Non-pigmented ciliary epithelial cell (primary cell): ENCODE data around the gene GSAP.

Source experiments
- DNase-seq: peaks from one replicate; pipeline ENCODE4 v3.0.0-alpha.2; 2010; ENCODE audit warnings: low read depth

GSAP gene

DNA sequence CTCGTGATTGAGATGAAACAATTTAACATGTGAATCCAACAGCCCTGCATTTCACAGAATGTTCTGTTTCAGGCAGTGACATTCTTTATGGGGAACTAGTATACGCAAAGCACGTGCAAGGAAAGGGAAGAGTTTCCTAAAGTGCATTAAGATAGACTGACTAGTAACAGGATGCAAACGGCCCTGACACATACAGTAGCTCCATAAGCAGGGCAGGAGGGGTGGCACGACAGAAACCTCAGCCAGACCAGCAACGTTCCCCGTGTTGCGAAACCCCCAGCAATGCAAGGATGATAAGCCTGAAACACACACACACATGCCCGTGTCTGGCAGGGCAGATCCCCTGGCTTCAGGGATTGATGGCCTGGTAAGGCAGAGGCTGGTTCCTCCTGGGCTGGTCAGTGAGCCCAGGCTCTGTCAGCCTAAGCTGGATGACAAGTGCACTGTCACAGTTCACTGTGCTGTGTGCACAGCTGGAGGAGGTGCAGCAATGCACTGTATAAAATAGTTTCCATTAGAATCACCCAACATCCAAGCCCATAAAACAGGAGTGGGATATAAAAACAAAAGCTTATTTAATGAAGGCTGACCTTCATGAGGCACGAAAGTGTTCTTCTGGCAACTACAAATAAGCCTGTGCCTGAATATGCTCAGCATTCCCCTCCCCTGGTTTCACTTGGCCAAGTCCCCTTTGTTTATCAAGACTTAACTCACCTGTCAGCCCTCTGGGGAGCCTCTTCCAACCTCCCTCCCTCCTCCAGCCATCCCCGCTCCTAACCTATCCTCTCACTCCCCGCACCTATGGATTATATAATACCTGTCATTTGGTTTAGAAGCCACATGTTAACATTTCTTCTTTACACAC is 88.8 kb downstream of the GSAP start:
- DNase-seq = no peak

DNA sequence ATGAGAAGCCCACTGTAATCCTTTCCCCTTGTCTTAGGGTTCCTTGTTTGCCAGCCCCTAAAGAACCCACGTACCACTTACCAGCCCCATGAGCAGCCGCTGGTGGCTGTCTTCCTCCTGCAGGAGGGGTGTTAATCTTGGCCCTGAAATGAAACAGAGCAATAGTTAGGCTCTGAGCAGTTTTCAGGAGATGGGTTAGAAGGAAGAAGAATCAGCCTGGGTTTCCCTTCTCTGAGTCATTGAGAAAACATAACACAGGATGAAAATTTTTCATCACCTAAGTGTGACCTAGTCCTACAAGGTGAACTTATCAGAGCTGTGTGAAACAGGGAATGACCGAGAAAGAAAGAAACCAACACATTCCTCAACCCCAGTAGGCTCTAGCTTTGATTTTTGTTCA is 90.0 kb downstream of the GSAP start:
- no peak for DNase-seq

DNA sequence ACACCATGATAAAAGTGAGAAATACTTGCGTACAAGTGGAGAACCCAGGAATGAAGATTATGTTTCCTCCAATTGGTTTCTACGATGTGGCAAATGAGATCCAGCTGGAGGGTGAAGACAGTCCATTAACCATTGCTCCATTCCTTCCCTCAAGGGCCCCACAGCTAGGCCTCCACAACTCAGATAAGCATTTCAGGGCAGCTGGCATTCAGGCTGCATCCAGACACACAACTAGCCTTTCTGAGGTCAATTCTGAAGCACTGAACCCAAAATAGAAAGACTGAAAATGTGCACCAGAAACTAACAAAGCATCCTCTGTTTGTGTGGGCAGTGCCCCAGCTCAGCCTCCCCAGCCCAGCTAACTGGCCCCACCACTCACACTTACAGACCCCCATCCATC is 94.8 kb downstream of the GSAP start:
- DNase-seq = no peak

DNA sequence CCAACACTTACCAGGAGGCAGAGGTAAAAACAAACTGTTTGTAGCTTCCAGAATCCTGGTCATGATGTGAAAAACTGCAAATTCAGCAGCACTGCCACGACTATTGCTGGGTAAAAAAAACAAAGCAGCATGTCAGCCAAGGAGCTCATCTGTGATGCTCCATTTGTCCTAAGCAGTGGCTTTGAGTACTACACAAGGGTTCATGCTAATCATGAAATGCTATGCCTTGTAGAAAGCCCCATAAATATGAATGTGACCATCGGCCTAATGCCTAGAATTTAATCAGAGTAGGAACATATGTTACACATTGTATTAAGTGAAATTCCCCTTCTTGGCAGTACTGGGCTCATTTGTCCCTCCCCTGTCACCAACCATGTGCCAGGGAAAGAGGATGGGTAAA is 95.4 kb downstream of the GSAP start:
- no peak for DNase-seq

DNA sequence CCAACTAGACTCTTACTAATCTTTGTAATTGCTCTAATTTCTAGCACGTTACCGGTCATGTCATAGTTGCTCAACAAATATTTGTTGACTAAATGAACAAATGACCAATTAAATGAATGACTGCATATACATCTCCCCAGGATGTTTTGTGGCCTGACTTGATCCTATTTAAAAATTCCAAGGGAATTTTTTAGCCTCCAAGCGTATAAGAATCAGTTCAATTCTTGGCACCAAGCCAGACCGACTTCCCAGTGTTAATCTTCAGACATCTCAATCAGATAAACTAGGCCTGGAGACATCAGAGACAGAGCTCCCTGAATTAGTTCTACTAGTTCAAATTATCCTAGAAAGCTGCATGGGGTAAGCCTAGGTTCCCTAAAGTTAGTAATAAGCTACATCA is 96.0 kb downstream of the GSAP start:
- DNase-seq = no peak

DNA sequence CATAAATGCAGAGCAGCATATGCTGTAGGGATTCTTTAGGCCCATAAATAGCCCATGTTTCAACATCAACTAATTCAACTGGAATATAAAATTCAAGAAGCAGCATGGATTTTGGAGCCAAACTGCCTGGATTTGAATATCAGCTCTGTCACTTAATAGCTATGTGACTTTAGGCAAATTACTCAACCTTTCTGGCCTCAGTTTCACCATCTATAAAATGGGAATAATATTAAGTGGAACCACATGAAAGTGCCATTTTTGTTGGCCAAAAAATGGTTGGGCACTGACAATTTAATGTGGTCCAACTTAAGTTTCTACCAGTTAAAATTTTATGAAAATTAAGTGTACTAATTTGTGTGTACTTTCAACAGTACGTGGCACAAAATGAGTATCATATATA is 98.1 kb downstream of the GSAP start:
- no peak for DNase-seq

DNA sequence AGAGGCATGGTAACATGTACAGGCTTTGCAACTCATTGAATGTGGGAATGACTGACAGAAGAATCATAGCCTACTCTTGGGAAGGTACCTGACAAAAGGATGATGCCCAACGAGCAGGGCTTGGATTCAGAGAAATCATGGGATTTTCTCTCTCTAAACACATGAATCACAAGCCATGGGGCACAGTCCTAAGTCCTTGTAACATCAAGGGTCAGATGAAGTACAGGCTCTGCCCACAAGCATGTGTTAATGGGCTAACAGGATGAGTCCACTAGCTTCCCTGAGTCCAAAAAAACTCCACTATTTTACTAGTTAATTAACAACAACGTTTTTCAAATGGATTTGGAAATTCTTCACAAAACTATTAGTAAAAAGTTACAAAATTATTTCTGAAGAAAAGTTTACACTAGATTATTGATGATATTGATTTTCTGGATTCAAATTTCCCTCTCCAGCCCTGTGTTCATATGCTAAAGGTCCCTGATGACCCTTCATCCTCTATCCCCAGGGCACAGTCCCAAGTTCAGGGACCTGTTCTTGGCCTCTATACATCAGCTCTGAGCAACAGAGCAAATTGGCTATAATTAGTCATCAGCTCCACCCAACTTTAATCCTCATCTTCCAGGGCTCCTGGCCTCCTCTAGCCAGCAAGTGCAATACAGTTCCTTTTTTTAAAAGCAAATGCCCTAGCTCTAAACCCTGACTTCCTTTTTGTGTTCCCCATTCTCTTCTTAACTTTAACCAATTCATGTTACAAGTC is 99.8 kb downstream of the GSAP start:
- DNase-seq = no peak

DNA sequence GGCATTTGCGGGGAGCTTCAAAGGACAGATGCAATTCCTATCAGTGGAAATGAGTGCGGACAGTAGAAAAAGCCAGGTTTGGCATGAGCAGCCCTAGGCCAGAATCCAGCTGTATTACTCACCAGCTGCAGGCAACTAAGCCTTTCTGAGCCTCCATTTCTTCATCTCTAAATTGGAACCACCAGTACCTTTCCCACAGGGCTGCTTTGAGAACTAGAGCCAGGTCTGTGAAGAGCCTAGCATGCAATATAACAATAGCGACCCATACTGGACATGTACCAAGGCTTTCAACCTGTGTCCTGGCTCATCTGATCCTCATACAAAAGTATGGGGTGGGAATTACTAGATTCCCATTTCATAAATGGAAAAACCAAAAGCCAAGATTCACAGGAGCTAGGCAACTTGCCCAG is 101.0 kb downstream of the GSAP start:
- no peak for DNase-seq

DNA sequence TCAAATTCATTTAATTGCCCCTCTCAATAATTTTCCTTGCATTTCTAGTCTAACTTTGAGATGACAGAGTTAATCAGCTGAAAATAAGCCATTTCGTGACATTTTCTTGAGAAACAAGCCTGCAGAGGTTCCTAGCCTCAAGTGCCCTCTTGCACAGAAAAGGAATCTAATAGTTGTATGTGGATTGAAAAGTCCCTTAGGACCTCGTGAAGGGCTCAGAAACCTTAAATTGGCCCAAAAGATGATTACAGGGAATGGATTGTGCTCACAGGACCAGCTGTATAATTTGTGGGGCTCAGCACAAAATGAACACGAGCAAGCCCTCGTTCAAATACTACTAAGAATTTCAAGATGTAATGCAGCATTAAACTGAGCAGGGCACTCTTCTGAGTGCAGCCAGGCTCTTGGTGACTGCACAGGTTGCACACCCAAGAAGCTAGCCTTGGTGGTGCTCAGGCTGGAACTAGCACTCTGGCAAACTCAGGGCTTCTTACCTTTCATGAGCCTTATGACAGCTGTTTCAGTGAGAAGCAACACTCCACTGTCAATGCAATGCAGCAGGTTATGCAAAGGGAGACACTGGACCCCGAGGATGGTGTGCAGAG is 102.2 kb downstream of the GSAP start:
- DNase-seq = no peak

DNA sequence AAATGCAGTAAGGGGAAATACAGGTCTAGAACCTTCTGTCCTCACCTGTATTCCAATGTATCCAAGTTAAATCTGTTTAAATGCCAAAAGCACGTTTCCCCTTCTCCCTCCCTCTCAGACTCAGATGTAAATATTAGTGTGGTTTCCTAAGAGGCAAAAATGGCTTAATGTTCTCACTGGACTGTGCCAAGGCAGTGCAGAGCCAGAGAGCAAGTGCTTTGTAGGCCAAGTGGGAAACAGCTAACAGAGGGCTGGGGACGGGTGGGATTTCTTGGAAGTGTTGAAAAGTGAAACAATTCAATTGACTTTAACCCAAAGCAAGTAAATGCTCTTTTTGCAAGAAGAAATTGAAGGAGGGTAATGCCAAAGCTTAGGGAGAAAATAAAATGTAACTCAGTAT is 103.1 kb downstream of the GSAP start:
- no peak for DNase-seq

DNA sequence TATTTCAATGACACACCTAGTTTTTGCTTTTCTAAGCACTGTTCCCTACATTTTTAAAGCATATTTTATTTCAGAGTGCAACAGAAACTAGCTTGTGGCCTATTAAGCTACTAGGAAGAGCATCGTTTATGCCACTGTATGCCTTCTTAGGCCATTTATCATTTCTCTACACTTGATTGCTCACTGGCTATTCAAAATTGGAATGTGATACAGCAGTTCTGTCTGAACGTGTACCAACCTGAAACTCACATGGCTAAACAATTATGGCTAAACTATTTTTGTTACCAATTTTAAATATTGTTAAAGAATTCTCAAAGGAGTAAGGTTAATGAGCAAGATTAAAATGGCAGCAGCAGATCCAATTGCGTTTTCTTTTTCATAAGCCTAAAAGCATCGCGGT is 105.2 kb downstream of the GSAP start:
- DNase-seq = no peak

DNA sequence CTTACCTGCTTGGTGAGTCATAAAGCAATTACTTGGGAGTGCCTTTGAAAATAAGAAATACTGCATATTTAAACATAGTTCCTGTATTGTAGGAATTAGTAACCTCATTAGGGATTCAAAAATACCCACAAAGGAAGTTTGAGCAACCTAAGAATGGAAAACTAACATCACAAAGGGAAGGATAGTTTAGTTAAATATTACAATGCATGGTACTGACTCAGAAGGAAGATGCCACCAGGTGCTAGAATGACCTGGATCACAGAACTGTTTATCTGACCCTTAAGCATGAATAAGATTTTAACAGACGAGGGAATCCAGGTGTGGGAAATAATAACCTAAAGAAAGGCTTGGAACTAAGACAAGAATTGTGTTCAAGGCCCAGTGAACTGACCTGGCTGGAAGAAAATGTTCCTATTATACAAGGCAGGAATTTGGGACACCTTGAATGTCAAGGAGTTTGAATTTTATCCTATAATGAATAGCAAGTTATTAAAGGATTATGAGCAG is 106.4 kb downstream of the GSAP start:
- no peak for DNase-seq

DNA sequence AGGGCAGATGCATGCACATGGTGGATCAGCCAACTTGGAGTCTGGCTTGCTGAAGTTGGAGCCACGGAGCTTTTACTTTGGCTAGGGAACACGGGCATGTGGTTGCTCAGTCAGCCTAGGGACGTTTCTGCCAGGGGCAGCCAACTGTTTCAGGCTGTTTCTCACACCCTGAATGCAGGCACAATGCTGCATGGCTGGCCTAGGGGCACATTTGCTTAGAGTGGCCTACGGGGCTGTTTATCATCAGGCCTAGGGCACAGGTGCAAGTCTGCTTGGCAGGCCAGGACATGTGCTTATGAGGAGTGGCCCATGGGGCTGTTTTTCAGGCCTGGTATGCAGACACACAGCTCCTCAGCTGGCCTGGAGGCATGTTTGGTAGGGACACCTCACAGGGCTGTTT is 107.4 kb downstream of the GSAP start:
- DNase-seq = no peak

DNA sequence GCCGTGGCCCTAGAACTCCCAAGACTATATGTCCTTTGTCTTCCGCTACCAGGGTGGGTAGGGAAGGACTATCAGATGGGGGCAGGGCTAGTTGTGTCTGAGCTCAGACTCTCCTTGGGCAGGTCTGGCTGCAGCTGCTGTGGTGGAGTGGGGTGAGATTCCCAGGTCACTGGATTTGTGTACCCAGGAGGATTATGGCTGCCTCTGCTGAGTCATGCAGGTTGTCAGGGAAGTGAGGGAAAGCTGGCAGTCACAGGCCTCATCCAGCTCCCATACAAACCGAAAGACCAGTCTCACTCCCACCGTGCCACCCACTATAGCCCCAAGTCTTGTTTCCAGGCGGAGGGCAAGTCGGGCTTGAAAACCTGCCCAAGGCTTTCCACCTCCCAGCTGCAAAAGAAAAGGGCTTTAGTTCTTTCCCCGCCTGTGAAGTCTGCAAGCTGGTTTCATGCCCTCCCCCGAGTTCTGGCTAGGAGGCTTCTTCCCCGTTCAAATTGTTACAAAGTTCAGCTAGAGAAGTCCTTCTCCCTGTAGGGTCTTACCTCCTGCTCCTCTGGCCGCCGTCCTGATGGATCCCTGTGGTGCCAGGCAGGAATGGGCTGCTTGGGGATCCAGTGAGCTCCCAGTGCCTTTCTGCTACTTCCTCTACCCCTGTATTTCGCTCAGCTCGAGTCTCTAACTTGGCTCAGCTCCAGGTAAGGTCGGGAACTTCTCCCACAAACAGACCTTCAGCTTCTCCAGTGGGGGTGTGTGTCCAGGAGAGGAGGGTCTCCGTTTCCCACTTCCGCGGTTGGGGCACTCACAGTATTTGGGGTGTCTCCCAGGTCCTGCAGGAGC is 109.7 kb downstream of the GSAP start:
- no peak for DNase-seq

DNA sequence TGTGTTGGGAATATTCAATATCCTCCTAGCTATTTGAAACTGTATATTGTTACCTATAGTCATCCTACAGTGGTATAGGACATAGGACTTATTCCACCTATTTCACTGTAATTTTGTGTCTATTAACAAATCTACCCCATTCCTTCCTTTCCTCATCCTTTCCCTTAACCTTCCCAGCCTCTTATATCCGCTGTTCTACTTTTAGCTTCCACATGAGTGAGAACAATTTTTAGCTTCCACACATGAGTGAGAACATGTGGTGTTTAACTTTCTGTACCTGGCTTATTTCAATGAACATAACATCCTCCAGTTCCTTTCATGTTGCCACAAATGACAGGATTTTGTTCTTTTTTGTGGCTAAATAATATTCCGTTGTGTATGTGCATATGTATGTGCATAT is 120.6 kb downstream of the GSAP start:
- no peak for DNase-seq

DNA sequence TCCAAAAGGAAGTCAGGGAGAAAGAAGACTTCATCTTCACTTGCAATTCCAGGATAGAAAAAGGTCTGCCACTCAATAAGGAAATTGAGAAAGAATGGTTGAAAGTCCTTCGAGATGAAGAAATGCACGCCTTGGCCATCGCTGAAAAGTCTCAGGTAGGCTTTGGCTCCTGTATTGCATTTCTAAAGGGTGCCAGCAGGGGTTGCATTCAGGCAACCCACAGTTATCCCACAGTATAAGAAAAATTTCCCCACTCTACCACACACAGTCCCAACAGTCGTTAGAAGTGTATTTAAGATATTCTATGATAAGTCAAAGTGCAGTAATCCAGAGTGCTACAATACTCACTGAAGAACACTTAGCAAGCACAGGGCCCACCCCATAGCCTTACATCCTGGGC is 123.1 kb downstream of the GSAP start:
- DNase-seq = no peak

DNA sequence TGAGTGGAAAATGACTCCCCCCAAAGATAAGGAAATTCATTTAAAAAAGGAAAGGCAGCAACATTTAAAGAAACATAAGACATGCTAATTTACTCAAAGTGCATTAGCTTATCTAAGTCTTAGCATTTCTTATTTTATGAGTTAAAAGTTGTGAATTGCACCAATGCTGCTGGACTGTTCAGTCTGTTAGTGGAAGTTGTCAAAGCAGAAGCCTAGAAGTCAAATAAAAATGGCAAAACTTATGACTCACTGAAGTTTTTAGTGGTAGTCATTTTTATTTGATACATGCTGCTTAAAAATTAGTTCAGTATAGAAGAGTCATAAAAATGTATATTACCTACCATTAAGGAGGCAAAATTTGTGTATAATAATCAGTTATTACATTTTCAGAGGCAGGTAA is 125.7 kb downstream of the GSAP start:
- no peak for DNase-seq

DNA sequence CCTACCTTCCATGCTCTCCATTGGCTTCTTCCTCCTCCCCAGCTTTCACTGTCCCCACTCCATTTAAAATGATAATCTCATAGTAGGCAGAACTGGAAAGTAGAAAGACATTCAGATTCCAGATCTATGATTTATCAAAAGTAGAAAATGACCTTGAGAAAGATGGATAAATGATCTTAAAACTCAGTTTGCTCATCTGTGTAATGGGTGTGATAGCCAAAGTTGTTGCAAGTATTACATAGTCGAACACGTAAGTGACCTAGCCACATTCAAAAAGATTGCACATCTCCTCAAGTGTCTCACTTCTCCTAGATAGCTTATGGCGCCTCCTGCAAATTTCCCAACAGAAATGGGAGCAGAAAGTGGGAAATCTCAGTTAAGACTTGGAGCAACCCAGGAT is 126.8 kb downstream of the GSAP start:
- DNase-seq = no peak

DNA sequence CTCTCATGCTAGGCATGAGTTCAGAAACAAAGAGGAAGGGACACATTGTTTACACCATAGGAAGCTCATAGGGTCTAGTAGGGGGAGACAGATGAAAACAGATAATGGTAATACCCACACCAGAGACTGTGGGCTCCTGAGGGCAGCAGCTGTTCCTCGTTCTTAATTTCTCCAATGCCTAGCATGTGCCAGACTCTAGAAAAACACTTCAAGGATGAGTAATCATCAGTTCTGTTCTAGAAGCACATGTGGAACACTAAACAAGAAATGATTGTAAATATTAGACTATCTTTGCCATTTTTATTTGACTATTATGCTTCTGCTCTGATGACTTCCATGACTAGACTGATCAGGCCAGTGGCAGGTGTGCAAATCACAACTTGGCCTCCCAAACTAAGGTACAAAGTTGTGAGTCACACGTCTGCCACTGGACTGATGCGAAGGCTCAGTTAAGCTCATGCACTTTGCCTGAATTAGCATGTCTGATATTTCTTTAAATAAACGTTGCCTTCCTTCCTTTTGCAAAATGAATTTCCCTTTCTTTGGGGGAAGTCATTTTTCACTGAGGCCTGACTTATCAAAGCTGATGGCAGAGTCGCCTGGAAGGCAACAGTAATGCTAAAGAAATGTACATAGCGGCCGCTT is 127.4 kb downstream of the GSAP start:
- no peak for DNase-seq

DNA sequence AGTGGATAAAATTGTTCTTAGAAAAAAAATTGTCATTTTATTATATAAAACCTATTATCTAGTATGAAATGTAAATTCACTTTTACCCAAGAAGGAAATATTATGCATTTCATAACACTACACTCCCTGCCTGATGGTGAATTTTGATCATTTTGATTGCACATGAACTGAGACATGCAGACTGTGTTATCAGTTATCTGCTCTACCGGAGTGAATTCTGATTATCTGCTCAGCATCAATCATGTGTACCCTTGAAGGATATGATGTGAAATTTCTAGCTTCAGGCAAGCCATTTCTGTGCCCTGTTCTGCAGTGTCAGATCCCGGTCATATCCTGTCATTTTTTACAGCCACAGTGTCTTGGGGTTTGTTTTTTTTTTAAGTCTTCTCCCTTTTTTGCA is 131.5 kb downstream of the GSAP start:
- no peak for DNase-seq

DNA sequence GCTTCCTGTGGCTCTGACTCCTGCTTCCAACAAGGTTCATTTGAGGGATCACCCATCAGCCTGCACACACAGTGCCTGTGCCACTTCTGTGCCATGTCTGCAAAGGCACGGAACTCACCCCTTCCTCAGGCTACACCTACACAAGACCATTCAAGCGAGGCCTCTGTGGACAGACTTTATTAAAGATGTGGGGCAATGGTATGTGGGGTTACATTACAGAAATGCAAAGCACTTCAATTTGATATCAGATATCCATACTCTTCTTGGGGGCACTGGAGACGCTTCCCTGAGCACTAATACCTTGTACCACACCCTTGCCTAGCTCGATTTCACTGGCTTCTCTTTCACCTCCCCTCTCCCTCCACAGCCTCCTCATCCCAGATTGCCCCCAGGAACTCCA is 132.1 kb downstream of the GSAP start:
- no peak for DNase-seq

DNA sequence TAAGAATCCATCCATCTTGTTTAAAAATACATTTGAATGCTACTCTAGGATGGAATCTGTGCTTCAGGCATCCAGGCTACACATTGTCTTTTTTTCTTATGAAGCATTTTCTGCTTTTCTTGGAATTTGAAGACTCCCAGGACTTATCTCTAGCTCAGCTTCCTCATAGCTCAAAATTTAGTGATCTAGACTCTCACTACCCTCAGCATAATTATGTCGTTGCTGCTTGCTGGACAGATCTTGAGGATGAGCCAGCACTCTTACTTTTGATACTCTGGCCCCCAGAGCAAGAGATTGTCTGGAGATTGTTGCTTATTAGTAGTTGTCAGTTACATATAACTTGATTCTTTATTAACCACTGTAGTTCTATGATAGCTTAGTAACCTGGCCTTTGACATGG is 133.3 kb downstream of the GSAP start:
- DNase-seq = no peak
